Mucosa of descending colon (tissue), 3 donors: ENCODE data around the gene ST6GAL2. TPM values are rescaled to one million over a fixed set of nuclear protein-coding genes. Genes with fewer than 3 reads are reported as not detected.

ENCODE experiments used
- ATAC-seq: fragments of 200-7000 bp; cut with Tn5 transposase; one replicate; pipeline ENCODE4 v1.9.1; 2020; ENCODE audit warnings: mild to moderate bottlenecking, moderate library complexity
- DNase-seq, 3 donors: peaks; one replicate each; pipeline ENCODE4 v3.0.0-alpha.2; 2020
- H3K36me3 ChIP-seq: fragments of 200-600 bp; one replicate; pipeline ENCODE4 v1.8.0; 2021; ENCODE audit warnings: low read depth, mild to moderate bottlenecking
- H3K4me1 ChIP-seq: fragments of 200-600 bp; one replicate; pipeline ENCODE4 v1.8.0; 2021; ENCODE audit warnings: low read depth, mild to moderate bottlenecking
- H3K4me3 ChIP-seq: fragments of 200-600 bp; one replicate; pipeline ENCODE4 v1.8.0; 2021; ENCODE audit warnings: mild to moderate bottlenecking
- H3K9me3 ChIP-seq: fragments of 200-600 bp; one replicate; pipeline ENCODE4 v1.8.0; 2021; ENCODE audit warnings: mild to moderate bottlenecking
- intact Hi-C, 2 donors: fragments of 100-400 bp; cut with DNase I in 1 of 2; cut with micrococcal nuclease in 1 of 2; formaldehyde crosslinking; loops; one replicate each; pipeline versions ENCODE4 v1.11.0 to v1.11.1; 2022; cut with DNase I, micrococcal nuclease
- total RNA-seq, 3 donors: library from RNA; stranded (reverse); fragmentation: NEBNext Ultra II Directional in 2 of 3; extraction: Animal tissue kit (Norgen Biotek cat#: 25700) in 2 of 3; gene quantifications; one replicate each; pipeline versions ENCODE4 v1.2.1 to v1.2.4, GENCODE V29; 2021 to 2023
- TF ChIP-seq, protein P1 (sequence below): fragments of 200-600 bp; IDR thresholded peaks from one replicate; pipeline ENCODE4 v1.8.0; 2022; ENCODE audit warnings: antibody characterized with exemption, mild to moderate bottlenecking
- donor health status: DM: no; HTN: no; CAD: no; lungs with moderate emphysema.
- donor health status: DM: no; HTN: no; CAD: no.
- donor health status: DM: no; HTN: yes; CAD: no.

The ST6GAL2 gene
- total RNA-seq, 3 donors from 2014 or later, result 0.20 to 3.2 (median 1.2) TPM

DNA sequence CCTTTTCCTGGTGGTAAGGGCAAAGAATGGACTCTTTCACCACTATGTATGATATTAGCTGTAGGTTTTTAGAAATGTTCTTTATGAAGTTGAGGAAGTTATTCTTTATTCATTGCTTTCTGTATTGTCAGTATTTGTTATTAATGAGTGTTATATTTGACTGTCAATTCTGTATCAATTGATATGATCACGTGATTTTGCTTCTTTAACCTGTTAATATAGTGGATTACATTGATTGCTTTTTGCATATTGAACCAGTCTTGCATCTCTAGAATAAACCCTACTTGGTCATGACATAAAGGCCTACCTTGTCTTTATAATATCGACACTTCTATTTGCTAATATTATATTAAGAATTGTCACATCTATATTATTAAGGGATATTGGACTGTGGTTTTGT, 18.3 kb upstream of the ST6GAL2 start:
- Histone ChIP-seq H3K4me3 (no peak overlapping the region), H3K36me3 (no peaks in the 10 kb centered on the region), H3K9me3 (peaks cover 3% of the 10 kb centered on the region), H3K4me1 (no peaks in the 10 kb centered on the region)
- no peak for ATAC-seq
- no peak for DNase-seq
- intact Hi-C loops, result no loop called here
- TF ChIP-seq, protein P1, sequence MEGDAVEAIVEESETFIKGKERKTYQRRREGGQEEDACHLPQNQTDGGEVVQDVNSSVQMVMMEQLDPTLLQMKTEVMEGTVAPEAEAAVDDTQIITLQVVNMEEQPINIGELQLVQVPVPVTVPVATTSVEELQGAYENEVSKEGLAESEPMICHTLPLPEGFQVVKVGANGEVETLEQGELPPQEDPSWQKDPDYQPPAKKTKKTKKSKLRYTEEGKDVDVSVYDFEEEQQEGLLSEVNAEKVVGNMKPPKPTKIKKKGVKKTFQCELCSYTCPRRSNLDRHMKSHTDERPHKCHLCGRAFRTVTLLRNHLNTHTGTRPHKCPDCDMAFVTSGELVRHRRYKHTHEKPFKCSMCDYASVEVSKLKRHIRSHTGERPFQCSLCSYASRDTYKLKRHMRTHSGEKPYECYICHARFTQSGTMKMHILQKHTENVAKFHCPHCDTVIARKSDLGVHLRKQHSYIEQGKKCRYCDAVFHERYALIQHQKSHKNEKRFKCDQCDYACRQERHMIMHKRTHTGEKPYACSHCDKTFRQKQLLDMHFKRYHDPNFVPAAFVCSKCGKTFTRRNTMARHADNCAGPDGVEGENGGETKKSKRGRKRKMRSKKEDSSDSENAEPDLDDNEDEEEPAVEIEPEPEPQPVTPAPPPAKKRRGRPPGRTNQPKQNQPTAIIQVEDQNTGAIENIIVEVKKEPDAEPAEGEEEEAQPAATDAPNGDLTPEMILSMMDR, result no peak

- Histone ChIP-seq H3K36me3 (no peaks in the 10 kb centered on the region), H3K9me3 (peaks cover 3% of the 10 kb centered on the region), H3K4me3 (no peak overlapping the region), H3K4me1 (no peaks in the 10 kb centered on the region)
- TF ChIP-seq, protein P1, result no peak
- ATAC-seq (no peak), DNase-seq (no peak)
- intact Hi-C loops, result no loop called here
Observed at GRCh38 chr2:106899786-106900530, 14.0 kb upstream of the ST6GAL2 start.

DNA sequence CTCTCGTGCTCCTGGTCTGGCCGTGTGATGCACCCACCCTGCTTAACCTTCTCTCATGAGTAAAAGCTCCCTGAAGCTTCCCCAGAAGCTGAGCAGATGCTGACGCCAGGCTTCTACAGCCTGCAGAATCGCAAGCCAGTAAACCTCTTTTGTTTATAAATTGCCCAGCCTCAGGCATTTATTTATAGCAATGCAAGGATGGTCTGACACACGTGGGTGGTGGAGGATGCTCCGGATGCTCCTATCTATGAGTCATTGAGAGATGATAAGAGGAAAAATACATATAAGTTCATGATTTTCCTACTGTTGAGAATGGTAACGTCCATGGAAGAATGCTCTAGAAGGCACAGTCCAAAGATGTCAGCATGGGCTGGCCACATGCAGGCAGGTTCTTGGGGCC, 8.6 kb upstream of the ST6GAL2 start:
- TF ChIP-seq, protein P1, result no peak
- no peak for DNase-seq
- intact Hi-C loops, result no loop called here
- Histone ChIP-seq H3K4me3 (no peak overlapping the region), H3K36me3 (no peaks in the 10 kb centered on the region), H3K9me3 (no peaks in the 10 kb centered on the region), H3K4me1 (no peaks in the 10 kb centered on the region)
- no peak for ATAC-seq

DNA sequence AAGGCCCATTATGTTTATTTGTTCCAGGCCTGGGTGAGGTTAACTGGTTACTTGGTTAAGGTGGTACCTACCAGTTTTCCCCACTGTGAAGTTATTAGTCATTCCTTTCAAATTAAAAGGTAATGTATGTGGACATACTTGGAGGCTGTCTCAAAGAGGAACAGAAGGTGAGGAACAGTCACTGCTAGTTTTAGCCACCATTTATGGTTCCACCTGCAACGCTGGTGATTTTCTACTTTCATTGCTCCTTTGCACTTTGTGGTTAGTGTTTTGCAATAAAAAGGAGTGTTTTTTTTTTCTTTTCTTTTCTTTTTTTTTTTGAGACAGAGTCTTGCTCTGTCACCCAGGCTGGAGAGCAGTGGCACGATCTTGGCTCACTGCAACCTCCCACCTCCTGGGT, 6.1 kb upstream of the ST6GAL2 start:
- intact Hi-C loops, result no loop called here
- Histone ChIP-seq H3K4me3 (no peak overlapping the region), H3K4me1 (peaks cover 5% of the 10 kb centered on the region), H3K36me3 (no peaks in the 10 kb centered on the region), H3K9me3 (no peaks in the 10 kb centered on the region)
- DNase-seq (no peak), ATAC-seq (no peak)
- TF ChIP-seq, protein P1, result no peak

- TF ChIP-seq, protein P1, result no peak
- no peaks in the 10 kb centered on the region for H3K36me3 ChIP-seq
- intact Hi-C loops, result no loop called here
- ATAC-seq, result no peak
- no peaks in the 10 kb centered on the region for H3K9me3 ChIP-seq
- no peak for DNase-seq
- H3K4me3 ChIP-seq, result no peak overlapping the region
- peaks cover 16% of the 10 kb centered on the region for H3K4me1 ChIP-seq
Observed at GRCh38 chr2:106890606-106891005, 4.6 kb upstream of the ST6GAL2 start.
